LoVo (cell line): Measurements from ENCODE around the gene FRMPD1.
A peak's percentile ranks its signal among the peaks of the same experiment; 100 is the strongest.
"Not testable (repeated sequence)": the region's sequence is repeated elsewhere in the genome, so short reads cannot be mapped to it uniquely, and the experiment has no call there.

ENCODE experiments used
- DNase-seq: peaks from one replicate; pipeline ENCODE4 v3.0.0-alpha.2; 2016; ENCODE audit warnings: low spot score

The FRMPD1 gene, protein sequence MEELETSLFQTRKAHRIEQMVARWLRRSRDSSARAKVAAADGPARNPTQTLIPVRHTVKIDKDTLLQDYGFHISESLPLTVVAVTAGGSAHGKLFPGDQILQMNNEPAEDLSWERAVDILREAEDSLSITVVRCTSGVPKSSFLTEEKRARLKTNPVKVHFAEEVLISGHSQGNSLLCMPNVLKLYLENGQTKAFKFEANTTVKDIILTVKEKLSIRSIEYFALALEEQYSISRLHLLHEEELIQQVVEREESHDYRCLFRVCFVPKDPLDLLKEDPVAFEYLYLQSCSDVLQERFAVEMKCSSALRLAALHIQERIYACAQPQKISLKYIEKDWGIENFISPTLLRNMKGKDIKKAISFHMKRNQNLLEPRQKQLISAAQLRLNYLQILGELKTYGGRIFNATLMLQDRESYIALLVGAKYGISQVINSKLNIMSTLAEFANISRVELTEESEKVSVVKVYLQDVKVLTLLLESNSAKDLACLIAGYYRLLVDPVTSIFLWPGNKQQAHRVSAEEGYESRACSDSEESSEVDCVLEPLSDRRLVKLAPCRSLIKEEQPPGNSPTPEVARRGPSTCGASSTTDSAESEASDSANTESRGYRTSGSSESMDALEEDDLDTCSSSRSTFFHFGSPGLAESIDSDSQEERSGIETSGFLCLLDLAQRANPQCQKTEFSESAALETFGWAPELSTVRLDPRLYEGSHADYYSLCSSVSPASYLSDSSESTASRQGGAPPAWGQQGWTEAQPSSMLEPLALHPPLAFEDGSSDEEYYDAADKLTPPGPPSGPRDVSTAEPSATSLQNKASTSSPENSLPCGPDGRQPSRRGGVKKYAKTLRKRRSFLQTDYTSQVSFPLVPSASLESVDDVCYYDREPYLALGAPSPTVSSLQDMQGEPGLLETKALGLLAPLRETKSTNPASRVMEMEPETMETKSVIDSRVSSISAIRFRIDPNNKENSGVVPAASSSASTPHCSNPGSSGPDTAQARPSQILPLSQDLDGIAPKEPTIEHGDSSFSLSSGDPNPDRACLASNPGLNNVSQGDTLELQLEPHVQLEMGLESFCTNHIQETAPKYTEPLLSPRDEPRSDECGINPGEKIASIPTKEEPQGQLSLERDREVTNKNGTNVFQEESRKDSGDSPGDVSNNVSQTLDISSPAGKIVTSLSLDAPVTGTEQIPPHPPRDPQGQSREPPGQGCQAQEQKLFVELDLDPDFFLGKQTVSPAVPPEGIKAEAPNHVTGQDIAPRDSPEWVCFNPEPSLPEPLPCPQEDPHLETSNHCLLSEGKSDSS (N-terminal part only)

DNA sequence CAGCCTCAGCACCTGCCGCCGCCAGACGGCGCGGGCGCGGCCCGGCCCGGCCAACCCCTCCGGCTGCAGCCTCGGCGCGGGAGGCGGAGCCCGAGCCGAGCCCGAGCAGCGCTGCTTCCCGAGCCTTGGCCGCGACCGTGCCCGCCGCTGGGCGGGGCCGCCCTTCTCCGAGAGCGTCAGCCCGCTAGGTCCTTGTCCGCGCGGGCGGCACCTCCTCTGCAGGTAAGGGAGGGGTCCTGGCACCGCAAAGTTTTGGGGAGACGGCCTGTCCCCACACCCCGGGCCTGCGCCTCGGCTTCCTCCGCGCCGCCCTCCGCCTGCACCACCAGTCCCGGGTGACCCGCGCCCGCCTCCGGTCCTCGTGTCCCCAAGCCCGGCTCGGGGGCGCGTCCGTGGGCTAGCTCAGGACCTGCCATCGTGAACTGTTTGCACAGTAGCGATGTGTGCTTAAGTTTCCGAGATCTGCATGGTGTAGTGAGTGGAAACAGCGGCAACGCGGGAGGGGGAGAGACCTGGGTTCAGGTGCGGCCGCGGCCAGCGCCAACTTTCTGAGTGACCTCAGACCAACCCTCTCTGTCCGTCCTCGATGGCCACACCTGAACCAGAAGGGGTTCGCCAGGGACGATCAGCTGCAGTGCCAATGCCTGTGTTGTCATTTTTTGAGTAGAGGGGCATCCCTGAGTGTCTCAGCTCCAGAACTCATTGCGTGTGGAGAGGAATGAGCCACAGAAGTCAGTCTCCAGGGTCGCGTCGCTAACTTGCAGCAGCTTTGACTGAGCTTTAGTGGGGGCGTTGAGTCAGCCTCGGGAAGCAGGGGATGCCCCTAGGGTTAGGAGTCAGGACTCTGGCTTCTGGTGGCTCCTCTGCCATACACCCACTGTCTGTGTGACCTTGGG is at the start of gene FRMPD1:
Gene FRMPD1, plus strand, starts transcription at position 82 of the 896 bp plus-strand sequence. CDS start 41,688 bp downstream, outside the sequence.
- peak; percentile 76 for DNase-seq

GRCh38 chr9:37602061-37602460 is 48.7 kb upstream of the FRMPD1 start:
- DNase-seq = not testable (repeated sequence)

DNA sequence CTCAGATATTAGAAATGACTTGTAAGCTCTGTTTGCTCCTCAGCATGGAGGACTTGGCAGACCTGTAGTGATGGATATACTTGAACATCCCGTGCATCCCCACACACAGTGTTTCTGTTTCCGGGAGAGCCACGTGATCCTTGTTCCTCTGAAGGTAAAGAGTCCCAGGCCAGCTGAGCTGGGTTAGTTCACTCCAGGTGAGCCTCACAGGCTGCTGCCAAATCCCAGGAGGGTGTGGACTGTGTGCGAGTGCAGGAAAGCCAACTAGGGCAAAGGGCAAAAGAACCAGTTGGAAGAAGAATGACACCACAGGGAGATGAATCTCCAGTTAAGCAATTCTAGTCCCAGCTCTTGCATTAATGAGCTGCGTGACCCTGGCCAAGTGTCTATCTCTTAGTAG is 47.9 kb upstream of the FRMPD1 start:
- peak; percentile 90 for DNase-seq

- no peak for DNase-seq
Observed at GRCh38 chr9:37604296-37604695, 46.5 kb upstream of the FRMPD1 start.

GRCh38 chr9:37608250-37608649 is 42.5 kb upstream of the FRMPD1 start:
- no peak for DNase-seq

- DNase-seq = no peak
Observed at GRCh38 chr9:37609735-37610397, 40.9 kb upstream of the FRMPD1 start.

DNA sequence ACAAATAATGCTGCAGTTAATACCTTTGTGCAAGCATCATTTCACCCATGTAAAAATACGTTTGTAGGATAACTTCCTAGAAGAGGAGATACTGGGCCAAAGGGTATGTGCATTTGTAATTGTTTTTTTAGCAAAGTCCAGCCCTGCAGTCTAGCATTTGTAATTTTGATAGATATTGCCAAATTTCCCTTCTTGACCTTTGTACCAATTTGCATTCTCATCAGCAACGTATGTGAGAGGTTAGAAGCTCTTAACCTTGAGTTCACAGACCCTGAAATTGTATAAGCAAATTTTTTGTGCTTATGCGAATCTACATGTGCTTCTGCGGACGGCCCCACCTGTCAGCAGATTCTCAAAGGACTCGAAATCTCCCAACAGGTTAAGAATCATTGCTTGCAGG is 39.7 kb upstream of the FRMPD1 start:
- no peak for DNase-seq

GRCh38 chr9:37611961-37612360 is 38.8 kb upstream of the FRMPD1 start:
- no peak for DNase-seq

- no peak for DNase-seq
Observed at GRCh38 chr9:37617161-37617560, 33.6 kb upstream of the FRMPD1 start.

DNA sequence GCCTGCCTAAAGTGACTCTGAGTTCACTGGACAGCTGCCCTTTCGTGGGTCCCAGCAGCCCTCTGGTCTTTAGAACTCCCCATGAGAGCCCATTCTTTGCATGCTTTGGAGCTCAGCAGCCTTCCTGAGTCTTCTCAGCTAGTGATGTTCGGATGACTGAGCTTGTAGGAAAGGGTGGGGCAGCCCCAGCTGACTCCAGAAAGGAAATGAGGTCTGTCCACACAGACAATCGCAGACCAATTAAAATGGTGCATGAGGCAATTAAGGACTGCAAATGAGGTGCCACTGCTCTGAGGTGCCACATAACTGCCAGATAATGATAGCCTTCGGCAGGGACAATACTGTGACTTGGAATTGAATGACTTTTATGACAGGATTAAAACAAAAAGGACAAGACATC is 32.9 kb upstream of the FRMPD1 start:
- no peak for DNase-seq

DNA sequence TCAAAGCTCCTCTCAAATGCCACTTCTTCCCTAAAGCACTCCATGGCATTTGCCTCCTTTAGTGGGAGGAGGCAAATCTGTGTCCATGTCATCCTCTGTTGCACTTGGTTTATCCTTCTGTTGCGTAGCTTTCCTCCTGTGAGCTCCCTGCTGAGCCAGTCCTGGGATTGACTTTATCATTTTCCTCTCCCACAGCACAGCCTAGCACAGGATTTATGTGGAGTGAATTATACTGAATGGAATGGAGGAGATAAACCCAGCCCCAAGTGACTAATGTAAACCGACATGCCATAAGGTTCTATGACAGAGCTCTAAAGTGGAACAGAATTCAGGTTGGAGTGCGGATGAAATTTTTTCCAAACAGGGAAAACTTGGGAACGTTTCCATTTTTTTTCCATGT is 31.9 kb upstream of the FRMPD1 start:
- DNase-seq = no peak

- DNase-seq = no peak
Observed at GRCh38 chr9:37619806-37620205, 30.9 kb upstream of the FRMPD1 start.

- no peak for DNase-seq
Observed at GRCh38 chr9:37620396-37620795, 30.4 kb upstream of the FRMPD1 start.

- DNase-seq = no peak
Observed at GRCh38 chr9:37621273-37622121, 29.3 kb upstream of the FRMPD1 start.

DNA sequence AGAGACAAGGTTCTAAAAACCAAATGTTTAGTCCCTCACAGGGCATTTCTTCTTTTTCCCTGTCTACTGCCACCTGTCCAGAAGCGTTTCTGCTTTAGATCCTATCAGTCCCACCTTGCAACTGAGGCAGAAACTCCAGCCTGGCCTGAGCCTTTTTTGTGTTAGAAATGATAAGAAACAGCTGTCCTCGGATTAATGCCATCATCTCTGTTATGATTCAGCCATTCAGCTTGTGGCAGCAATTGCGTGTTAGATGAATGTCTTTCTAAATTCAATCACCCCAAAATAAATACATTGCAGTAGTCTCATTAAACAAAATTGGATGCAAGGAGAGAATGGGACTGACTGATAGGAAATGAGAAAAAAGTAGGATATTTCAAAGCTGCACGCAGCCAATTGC is 28.3 kb upstream of the FRMPD1 start:
- no peak for DNase-seq

- DNase-seq = no peak
Observed at GRCh38 chr9:37623267-37623666, 27.5 kb upstream of the FRMPD1 start.

GRCh38 chr9:37624073-37624472 is 26.7 kb upstream of the FRMPD1 start:
- no peak for DNase-seq

DNA sequence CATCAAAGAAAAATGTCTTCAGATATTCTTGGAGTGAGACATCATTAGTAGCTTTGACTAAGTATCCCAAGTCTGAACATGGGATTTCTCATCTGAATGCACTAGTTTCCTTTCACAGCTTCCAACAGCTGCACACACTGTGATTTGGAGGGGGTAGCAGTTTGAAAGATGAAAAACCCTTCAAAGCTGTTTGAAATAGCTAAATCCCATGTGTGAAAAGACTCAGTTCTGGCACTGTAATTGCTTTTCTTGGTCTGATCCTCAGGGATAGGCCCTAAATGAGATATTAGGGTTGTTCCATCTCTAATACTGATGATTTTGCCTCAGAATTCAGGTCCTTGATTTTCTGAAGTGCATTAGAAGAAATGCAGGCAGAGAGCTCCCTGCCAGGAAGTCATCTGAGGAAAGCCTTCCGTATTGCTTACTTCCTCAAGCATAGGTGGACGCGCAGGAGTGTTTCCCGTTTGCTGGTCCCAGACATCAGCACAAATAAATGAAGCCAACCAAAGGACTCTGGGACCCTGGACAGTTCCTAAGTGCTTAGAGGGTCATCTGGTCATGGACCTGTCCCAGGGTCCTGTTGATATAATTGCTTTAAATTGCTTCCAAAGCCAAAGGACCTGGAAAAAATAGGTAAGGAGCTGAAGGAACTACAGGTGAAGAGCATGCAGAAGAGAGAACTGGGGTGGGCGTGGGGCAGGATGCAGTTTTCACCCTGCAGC is 25.6 kb upstream of the FRMPD1 start:
- no peak for DNase-seq

- DNase-seq = no peak
Observed at GRCh38 chr9:37625758-37626147, 25.0 kb upstream of the FRMPD1 start.
